Endothelial cell of umbilical vein (primary cell): Measurements from ENCODE around the gene MEN1. TPM values are rescaled to one million over a fixed set of nuclear protein-coding genes. Genes with fewer than 3 reads are reported as not detected.

Experiments used
- BruUV-seq: library from RNA; stranded (reverse); fragments of 400-500 nt; replicated peaks from 2 replicates; lab custom pipeline; 2021; lab: Mats Ljungman, UMichigan
- CTCF ChIA-PET: fragments of 300-600, 350-600 bp; sonication (Branson Sonifier 250); formaldehyde crosslinking; loops from one replicate; lab custom pipeline; 2021; ENCODE audit warnings: antibody characterized with exemption, inconsistent platforms; lab: Charles Lee
- POLR2A ChIA-PET: fragments of 300-600, 350-600 bp; sonication (Branson Sonifier 250); formaldehyde crosslinking; loops from one replicate; lab custom pipeline; 2021; ENCODE audit warnings: antibody characterized with exemption, inconsistent platforms; lab: Charles Lee
- DNase-seq: peaks from one replicate; pipeline ENCODE4 v3.0.0-alpha.2; 2011; ENCODE audit warnings: low read depth, low spot score
- FAIRE-seq: peaks from 2 replicates; lab custom pipeline; 2011; peaks lifted over from hg19 to GRCh38; lab: Jason Lieb, UNC
- H2AFZ ChIP-seq: 2 replicates; pipeline ENCODE4 v1.6.0; 2012; ENCODE audit warnings: low read depth, low read length, control low read depth, inconsistent platforms
- H3K27ac ChIP-seq: 2 replicates; pipeline ENCODE4 v1.5.1; 2011; ENCODE audit warnings: low read depth, mild to moderate bottlenecking, control low read depth, low read length, moderate library complexity; ENCODE audit not compliant: insufficient read depth
- H3K27me3 ChIP-seq, 2 experiments: 2 replicates each; pipeline versions ENCODE4 v1.6.0 to v1.6.1; 2011; ENCODE audit warnings: low read length in 2 of 2, mixed read lengths in 1 of 2; ENCODE audit not compliant: control insufficient read depth in 2 of 2, insufficient read depth in 2 of 2
- H3K36me3 ChIP-seq, 2 experiments: 2 replicates in 1 of 2; 3 replicates in 1 of 2; pipeline ENCODE4 v1.5.1; 2011; ENCODE audit warnings: low read length in 2 of 2, mild to moderate bottlenecking in 1 of 2, moderate library complexity in 1 of 2; ENCODE audit not compliant: control insufficient read depth in 2 of 2, insufficient read depth in 2 of 2; ENCODE audit errors: extremely low read depth in 1 of 2
- H3K4me1 ChIP-seq: 3 replicates; pipeline ENCODE4 v1.5.1; 2011; ENCODE audit warnings: mild to moderate bottlenecking, low read length; ENCODE audit not compliant: control insufficient read depth, insufficient read depth; ENCODE audit errors: extremely low read depth
- H3K4me2 ChIP-seq: 2 replicates; pipeline ENCODE4 v1.6.1; 2011; ENCODE audit warnings: low read length, control low read depth, mixed read lengths; ENCODE audit not compliant: insufficient read depth
- H3K4me3 ChIP-seq, 3 experiments: fragments of 200-600 bp in 1 of 3; sonication (generic), shearing (Covaris generic) in 1 of 3; replicated peaks in 1 of 3; 2 replicates each; pipeline ENCODE4 v1.5.1; 2011 to 2016; ENCODE audit warnings: control low read depth in 3 of 3, low read length in 3 of 3, mild to moderate bottlenecking in 2 of 3, inconsistent platforms in 1 of 3, low read depth in 1 of 3, moderate library complexity in 1 of 3; ENCODE audit not compliant: insufficient read depth in 1 of 3
- H3K79me2 ChIP-seq: 2 replicates; pipeline ENCODE4 v1.6.0; 2012; ENCODE audit warnings: low read length, inconsistent platforms; ENCODE audit not compliant: control insufficient read depth, insufficient read depth
- H3K9ac ChIP-seq: replicated peaks from 2 replicates; pipeline ENCODE3; 2011; ENCODE audit warnings: low read length, control low read depth; ENCODE audit not compliant: insufficient read depth; ENCODE audit errors: extremely low read depth
- H3K9me1 ChIP-seq: replicated peaks from 3 replicates; pipeline ENCODE4 v1.6.0; 2011; ENCODE audit warnings: mild to moderate bottlenecking, low read length; ENCODE audit not compliant: control insufficient read depth, insufficient read depth; ENCODE audit errors: extremely low read depth
- H3K9me3 ChIP-seq: replicated peaks from 2 replicates; pipeline ENCODE4 v1.5.1; 2012; ENCODE audit warnings: low read length, inconsistent platforms; ENCODE audit not compliant: control insufficient read depth, insufficient read depth
- H4K20me1 ChIP-seq: replicated peaks from 2 replicates; pipeline ENCODE3; 2011; ENCODE audit warnings: mild to moderate bottlenecking, low read length; ENCODE audit not compliant: control insufficient read depth, insufficient read depth; ENCODE audit errors: extremely low read depth
- CTCF ChIP-seq, 2 donors: IDR thresholded peaks; 1 replicate in 1 of 2; 2 replicates in 1 of 2; pipeline ENCODE4 v1.5.1; 2011; ENCODE audit warnings: low read length in 2 of 2, mild to moderate bottlenecking in 2 of 2, moderate library complexity in 2 of 2, control low read depth in 1 of 2, inconsistent platforms in 1 of 2, low read depth in 1 of 2; ENCODE audit not compliant: insufficient read depth in 1 of 2; ENCODE audit errors: extremely low read depth in 1 of 2
- GATA2 ChIP-seq: IDR thresholded peaks from 2 replicates; pipeline ENCODE4 v1.7.0; 2011; ENCODE audit warnings: low read depth, mild to moderate bottlenecking, moderate library complexity, mixed read lengths, low read length; ENCODE audit not compliant: insufficient read length, insufficient read depth
- JUN ChIP-seq: IDR thresholded peaks from 2 replicates; pipeline ENCODE4 v1.6.1; 2011; ENCODE audit warnings: borderline replicate concordance, low read depth; ENCODE audit not compliant: insufficient read length, insufficient read depth
- POLR2A ChIP-seq: IDR thresholded peaks from 2 replicates; pipeline ENCODE4 v1.6.1; 2012; ENCODE audit warnings: low read depth, mild to moderate bottlenecking, control low read depth, low read length
- dilution Hi-C: fragments of 300-500 bp; cut with MboI; formaldehyde crosslinking; loops from one replicate; pipeline ENCODE4 v1.15.0; 2019; ENCODE audit warnings: low sequenced_read_pairs; ENCODE audit not compliant: extremely low pct_ligation_motif_present
- intact Hi-C: fragments of 100-400 bp; cut with micrococcal nuclease; formaldehyde crosslinking; loops from one replicate; pipeline ENCODE4 v1.10.0; 2022
- polyA plus RNA-seq, 4 experiments: library from polyadenylated mRNA; depleted of rRNA in 3 of 4; stranded (reverse) in 3 of 4; unstranded in 1 of 4; fragments of >200 nt; gene quantifications; 2 replicates each; pipeline versions ENCODE4 v1.2.1 to v1.2.3, GENCODE V29; 2011 to 2012; ENCODE audit warnings: missing spikeins in 1 of 4
- total RNA-seq: library from RNA; stranded (reverse); gene quantifications from 2 replicates; pipeline ENCODE4 v1.2.3, GENCODE V29; 2021

Gene MEN1
- total and polyA plus RNA-seq, 2 donors (not counting 3 experiments of a cell fraction or from before 2014, with no cell fraction given) = 41.1 to 43.1 TPM

GRCh38 chr11:64789331-64790204, 20.8 kb downstream of the MEN1 start:
- intact Hi-C loops = no loop called here
- Histone ChIP-seq H2AFZ (no peak overlapping the region), H3K27me3 (no peaks in the 10 kb centered on the region), H3K9me1 (no peaks in the 10 kb centered on the region), H4K20me1 (no peaks in the 10 kb centered on the region), H3K4me1 (no peaks in the 10 kb centered on the region), H3K4me3 (no peak overlapping the region), H3K27ac (no peak overlapping the region), H3K4me2 (no peak overlapping the region), H3K9me3 (no peaks in the 10 kb centered on the region), H3K9ac (no peak overlapping the region), H3K36me3 (peaks cover 3 to 14% of the 10 kb centered on the region in 2 experiments), H3K79me2 (no peaks in the 10 kb centered on the region)
- ChIA-PET POLR2A (interaction anchor here (1.0 kb wide), 1 partner anchor 11 kb away, joined by 4 read pairs; the partner anchor contains the start of gene SF1), CTCF (interaction anchor here (3.4 kb wide), 1 partner anchor 10 kb away, joined by 32 read pairs; no protein-coding TSS in a partner anchor)
- FAIRE-seq (no peak), DNase-seq (no peak)
- dilution Hi-C loops = no loop called here
- BruUV-seq = TSS peak; percentile 61
- no peak for TF ChIP-seq CTCF (IDR thresholded peaks at IDR 0.05; ENCODE audit: extremely low read depth in 1 of 2, insufficient read depth in 1 of 2, low read depth in 1 of 2, low read length in 2 of 2)
- TF ChIP-seq POLR2A = no peak
- TF ChIP-seq GATA2 = no peak
- TF ChIP-seq JUN = no peak
